ENCODE results near the gene KBTBD6.

GRCh38 chr13:41148419-41149283 is 16.0 kb upstream of the KBTBD6 start:
- no peak for TF ChIP-seq CTCF (IDR thresholded peaks at IDR 0.05 in 2 of 3, conservative IDR thresholded peaks at IDR 0.05 in 1 of 3; ENCODE audit: borderline replicate concordance in 1 of 3, insufficient read depth in 1 of 3, low read depth in 2 of 3, low read length in 2 of 3)
- TF ChIP-seq YY1 (IDR thresholded peaks at IDR 0.05; ENCODE audit: extremely low read depth, insufficient replicate concordance, low read depth, low read length) = no peak
- no peak for TF ChIP-seq ZNF274 (IDR thresholded peaks at IDR 0.05; ENCODE audit: low read depth, low read length)
